ENCODE data around the gene TACC2.
"Not testable (repeated sequence)": the region's sequence is repeated elsewhere in the genome, so short reads cannot be mapped to it uniquely, and the experiment has no call there.

The TACC2 gene

DNA sequence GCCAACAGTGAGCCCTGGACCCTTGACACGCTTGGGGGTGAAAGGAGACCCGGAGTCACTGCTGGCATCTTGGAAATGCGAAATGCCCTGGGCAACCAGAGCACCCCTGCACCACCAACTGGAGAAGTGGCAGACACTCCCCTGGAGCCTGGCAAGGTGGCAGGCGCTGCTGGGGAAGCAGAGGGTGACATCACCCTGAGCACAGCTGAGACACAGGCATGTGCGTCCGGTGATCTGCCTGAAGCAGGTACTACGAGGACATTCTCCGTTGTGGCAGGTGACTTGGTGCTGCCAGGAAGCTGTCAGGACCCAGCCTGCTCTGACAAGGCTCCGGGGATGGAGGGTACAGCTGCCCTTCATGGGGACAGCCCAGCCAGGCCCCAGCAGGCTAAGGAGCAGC is 98.5 kb downstream of the TACC2 start:
- TF ChIP-seq, protein P1, sequence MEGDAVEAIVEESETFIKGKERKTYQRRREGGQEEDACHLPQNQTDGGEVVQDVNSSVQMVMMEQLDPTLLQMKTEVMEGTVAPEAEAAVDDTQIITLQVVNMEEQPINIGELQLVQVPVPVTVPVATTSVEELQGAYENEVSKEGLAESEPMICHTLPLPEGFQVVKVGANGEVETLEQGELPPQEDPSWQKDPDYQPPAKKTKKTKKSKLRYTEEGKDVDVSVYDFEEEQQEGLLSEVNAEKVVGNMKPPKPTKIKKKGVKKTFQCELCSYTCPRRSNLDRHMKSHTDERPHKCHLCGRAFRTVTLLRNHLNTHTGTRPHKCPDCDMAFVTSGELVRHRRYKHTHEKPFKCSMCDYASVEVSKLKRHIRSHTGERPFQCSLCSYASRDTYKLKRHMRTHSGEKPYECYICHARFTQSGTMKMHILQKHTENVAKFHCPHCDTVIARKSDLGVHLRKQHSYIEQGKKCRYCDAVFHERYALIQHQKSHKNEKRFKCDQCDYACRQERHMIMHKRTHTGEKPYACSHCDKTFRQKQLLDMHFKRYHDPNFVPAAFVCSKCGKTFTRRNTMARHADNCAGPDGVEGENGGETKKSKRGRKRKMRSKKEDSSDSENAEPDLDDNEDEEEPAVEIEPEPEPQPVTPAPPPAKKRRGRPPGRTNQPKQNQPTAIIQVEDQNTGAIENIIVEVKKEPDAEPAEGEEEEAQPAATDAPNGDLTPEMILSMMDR (IDR thresholded peaks at IDR 0.05; ENCODE audit: low read depth, low read length): no peak

DNA sequence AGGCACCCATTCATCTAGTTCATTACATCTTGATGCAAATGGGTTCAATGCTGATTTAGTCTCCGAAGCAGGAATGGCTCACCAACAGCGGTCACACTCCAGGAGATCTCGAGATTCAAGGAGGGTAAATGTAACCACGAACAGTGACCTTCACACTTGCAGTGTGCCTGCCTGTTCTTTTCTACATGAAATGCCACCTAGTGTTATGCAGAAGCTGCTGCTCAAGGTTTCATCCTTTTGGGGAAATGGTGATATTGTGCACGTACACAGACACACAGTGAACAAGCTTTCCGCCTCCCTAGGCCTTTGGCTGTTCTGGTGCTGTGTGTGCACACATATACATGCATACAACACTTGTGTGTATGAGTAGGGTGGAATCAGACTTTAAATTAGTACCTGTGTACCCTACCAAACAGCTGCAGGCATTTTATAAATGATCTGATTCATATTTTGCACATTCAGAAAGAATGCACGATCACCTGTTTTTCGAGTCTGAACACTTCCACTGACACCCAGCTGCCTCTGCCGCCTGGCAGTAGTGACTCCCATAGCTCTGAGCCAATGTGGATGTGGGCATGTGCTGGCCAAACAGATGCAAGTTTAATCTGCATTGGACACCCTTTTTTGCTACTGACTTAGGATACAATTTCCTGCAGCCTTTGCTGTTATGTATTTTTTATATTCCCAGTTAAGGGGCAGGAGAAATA is 100.5 kb downstream of the TACC2 start:
- TF ChIP-seq, protein P1 (IDR thresholded peaks at IDR 0.05; ENCODE audit: low read depth, low read length): no peak
- no peak for DNase-seq (ENCODE audit: extremely low read depth, low read depth)

More for the DNA sequence above, 98.5 kb downstream of the TACC2 start:
- DNase-seq (ENCODE audit: extremely low read depth, low read depth): no peak

DNA sequence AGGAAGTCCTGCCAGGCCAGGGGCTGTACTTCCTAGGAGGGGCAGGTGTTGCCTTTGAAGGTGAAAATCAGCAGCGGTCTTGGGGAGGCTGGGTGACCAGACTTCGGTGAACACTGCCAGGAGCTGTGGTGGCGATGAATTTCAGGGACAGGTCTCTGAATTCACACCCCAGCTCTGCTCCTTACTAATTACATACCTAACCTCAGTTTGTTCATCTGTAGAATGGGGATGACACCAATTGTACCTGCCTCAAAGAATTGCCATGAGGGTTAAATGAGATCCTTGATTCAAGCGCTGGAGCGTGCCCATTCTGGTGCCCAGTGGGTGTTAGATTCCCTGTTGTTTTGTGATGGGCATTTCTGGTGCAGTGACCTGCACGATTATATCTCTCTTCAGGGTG is 102.8 kb downstream of the TACC2 start:
- TF ChIP-seq, protein P1 (IDR thresholded peaks at IDR 0.05; ENCODE audit: low read depth, low read length): no peak
- no peak for DNase-seq (ENCODE audit: extremely low read depth, low read depth)

DNA sequence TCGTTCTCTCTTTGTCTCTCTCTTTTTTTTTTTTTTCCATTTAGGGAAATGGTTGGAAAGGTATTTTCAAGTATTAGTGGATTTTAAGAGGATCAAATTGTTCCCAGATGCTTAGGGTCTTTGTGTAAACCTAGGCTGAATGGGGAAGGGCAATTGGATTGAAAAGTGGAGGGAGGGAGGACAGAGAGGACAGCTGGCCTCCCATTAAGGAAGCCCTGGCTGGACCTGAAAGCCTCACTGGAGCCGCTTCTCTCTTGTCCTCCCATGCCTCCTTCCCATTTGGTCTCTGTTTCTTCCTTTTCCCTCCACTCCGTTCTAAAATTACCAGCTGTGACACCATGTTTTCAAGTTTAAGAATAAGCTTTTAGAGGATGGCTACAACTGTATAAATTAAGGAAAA is 104.1 kb downstream of the TACC2 start:
- TF ChIP-seq, protein P1 (IDR thresholded peaks at IDR 0.05; ENCODE audit: low read depth, low read length): no peak
- DNase-seq (ENCODE audit: extremely low read depth, low read depth): no peak

DNA sequence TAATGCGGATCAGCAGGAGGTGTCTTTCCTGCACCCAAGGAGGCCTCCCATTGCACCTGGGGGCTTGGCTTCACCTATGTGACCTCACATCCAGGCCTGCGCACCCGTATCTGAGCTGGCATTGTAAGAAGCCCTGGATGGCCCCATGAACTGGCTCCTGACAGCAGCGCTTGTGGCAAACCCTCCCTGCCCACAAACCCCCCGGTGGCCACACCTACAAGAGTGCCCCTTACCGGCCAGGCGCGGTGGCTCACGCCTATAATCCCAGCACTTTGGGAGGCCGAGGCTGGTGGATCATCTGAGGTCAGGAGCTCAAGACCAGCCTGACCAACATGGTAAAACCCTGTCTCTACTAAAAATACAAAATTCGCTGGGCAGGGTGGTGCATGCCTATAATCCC is 107.2 kb downstream of the TACC2 start:
- DNase-seq (ENCODE audit: extremely low read depth, low read depth): not testable (repeated sequence)

DNA sequence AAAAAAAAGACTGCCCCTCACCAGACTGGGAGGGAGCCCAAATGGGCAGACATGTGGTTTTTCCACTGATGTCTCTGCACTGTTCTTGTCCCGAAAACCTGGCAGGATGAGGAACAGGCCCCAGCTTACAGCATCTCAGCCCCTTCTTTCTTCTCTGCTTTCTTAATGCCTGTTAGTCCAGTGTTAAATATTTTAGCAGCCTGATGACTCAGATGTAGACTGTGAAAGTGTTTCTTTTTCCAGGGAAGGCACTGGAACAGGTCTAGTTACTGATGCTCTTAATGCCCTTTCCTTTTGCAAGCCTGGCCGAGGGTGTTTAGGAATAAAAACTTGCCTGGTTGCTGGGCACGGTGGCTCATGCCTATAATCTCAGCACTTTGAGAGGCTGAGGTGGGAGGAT is 107.7 kb downstream of the TACC2 start:
- TF ChIP-seq, protein P1 (IDR thresholded peaks at IDR 0.05; ENCODE audit: low read depth, low read length): no peak
- no peak for DNase-seq (ENCODE audit: extremely low read depth, low read depth)

DNA sequence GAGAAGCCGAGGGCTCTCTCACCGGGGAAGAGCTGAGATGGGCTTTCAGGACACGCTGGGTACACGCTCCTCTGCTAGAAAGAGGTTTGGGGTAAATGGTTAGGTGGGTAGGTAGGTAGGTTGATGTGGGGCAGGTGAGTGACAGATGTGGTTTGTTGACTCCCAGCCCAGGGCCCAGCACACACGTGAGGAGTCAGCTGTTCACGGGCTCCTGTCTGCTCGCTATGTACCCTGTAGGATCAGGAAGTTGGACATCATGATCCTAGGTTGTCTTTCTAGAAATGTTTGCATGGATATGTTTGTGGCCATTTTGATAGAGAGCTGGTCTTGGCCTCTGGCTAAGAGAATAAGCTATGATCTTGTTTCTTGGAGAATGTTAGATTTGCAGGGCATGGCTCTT is 109.0 kb downstream of the TACC2 start:
- TF ChIP-seq, protein P1 (IDR thresholded peaks at IDR 0.05; ENCODE audit: low read depth, low read length): no peak
- no peak for DNase-seq (ENCODE audit: extremely low read depth, low read depth)

DNA sequence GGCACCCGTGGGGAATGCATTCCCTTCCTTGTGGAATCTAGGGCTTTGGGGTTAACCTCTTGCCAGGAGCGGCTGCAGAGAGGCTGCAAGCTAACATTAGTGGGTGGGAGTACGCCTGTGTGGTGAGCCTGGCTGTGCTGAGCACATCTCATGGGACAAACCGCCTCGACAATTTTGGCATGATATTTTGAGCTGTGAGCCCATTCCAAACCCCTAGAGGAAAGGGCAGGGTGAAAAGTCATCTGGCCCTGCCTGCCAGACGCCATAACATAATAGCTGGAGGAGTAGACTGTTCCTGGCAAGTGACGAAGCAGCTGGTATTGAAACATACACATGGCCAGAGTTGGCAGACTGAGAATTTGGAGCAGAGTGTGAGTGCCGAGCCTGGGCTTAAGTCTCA is 110.0 kb downstream of the TACC2 start:
- DNase-seq (ENCODE audit: extremely low read depth, low read depth): no peak
- TF ChIP-seq, protein P1 (IDR thresholded peaks at IDR 0.05; ENCODE audit: low read depth, low read length): no peak

All from AG09319 (cell line).